Panc1 (cell line): Measurements from ENCODE around the gene ZC3H15. TPM values are rescaled to one million over a fixed set of nuclear protein-coding genes. Genes with fewer than 3 reads are reported as not detected.

Source experiments
- ATAC-seq: fragments of 200-7000 bp; cut with Tn5 transposase; 2 replicates; pipeline ENCODE4 v1.9.1; 2020; ENCODE audit warnings: mild to moderate bottlenecking, moderate library complexity
- BruUV-seq: library from RNA; stranded (reverse); fragments of 400-500 nt; replicated peaks from 2 replicates; lab custom pipeline; 2021; lab: Mats Ljungman, UMichigan
- CTCF ChIA-PET: fragments of 300-600 bp; sonication (Branson Sonifier 250); formaldehyde crosslinking; loops from one replicate; lab custom pipeline; 2022; ENCODE audit warnings: antibody characterized with exemption; lab: Charles Lee
- POLR2A ChIA-PET: fragments of 300-600 bp; sonication (Branson Sonifier 250); formaldehyde crosslinking; loops from one replicate; lab custom pipeline; 2022; ENCODE audit warnings: antibody characterized with exemption; lab: Charles Lee
- DNase-seq: peaks from one replicate; pipeline ENCODE4 v3.0.0-alpha.2; 2010; ENCODE audit warnings: low read depth, low spot score
- H3K27ac ChIP-seq: 2 replicates; pipeline ENCODE4 v1.5.1; 2011; ENCODE audit warnings: mild to moderate bottlenecking, low read length, inconsistent platforms
- H3K27me3 ChIP-seq: fragments of 200-500 bp; sonication (Bioruptor generic); 2 replicates; pipeline ENCODE4 v1.6.0; 2014; ENCODE audit warnings: low read length, inconsistent platforms; ENCODE audit not compliant: control insufficient read depth, insufficient read depth
- H3K36me3 ChIP-seq: fragments of 200-500 bp; sonication (Bioruptor generic); 2 replicates; pipeline ENCODE4 v1.5.1; 2014; ENCODE audit warnings: inconsistent platforms, mild to moderate bottlenecking, low read length, moderate library complexity; ENCODE audit not compliant: control insufficient read depth, insufficient read depth
- H3K4me1 ChIP-seq: 2 replicates; pipeline ENCODE4 v1.5.1; 2011; ENCODE audit warnings: inconsistent platforms, mild to moderate bottlenecking, low read length, moderate library complexity; ENCODE audit not compliant: control insufficient read depth, insufficient read depth
- H3K4me3 ChIP-seq, 2 experiments: 2 replicates each; pipeline ENCODE4 v1.5.1; 2011 to 2012; ENCODE audit warnings: low read depth in 2 of 2, low read length in 2 of 2, mild to moderate bottlenecking in 2 of 2, inconsistent platforms in 1 of 2, moderate library complexity in 1 of 2
- H3K9me3 ChIP-seq: fragments of 200-500 bp; sonication (Bioruptor generic); 2 replicates; pipeline ENCODE4 v1.5.1; 2014; ENCODE audit warnings: low read depth, mild to moderate bottlenecking, inconsistent platforms, low read length, moderate library complexity; ENCODE audit not compliant: control insufficient read depth, insufficient read depth
- POLR2AphosphoS5 ChIP-seq: IDR thresholded peaks from 2 replicates; pipeline ENCODE4 v1.6.1; 2012; ENCODE audit warnings: mild to moderate bottlenecking, low read depth, low read length, moderate library complexity
- SIN3A ChIP-seq: IDR thresholded peaks from 2 replicates; pipeline ENCODE4 v1.6.1; 2012; ENCODE audit warnings: low read depth, mild to moderate bottlenecking, low read length, moderate library complexity, borderline replicate concordance; ENCODE audit not compliant: insufficient read depth
- TCF7L2 ChIP-seq: IDR thresholded peaks from 2 replicates; pipeline ENCODE4 v1.6.1; 2011; ENCODE audit warnings: mild to moderate bottlenecking, low read depth, low read length, inconsistent platforms
- in situ Hi-C: cut with HindIII; loops from 2 replicates; pipeline ENCODE4 v1.10.0; 2016; ENCODE audit warnings: low sequenced_read_pairs, low pct_unique_long_range_greater_than_20kb
- intact Hi-C: fragments of 100-400 bp; cut with micrococcal nuclease; formaldehyde crosslinking; loops from one replicate; pipeline ENCODE4 v1.10.0; 2022; ENCODE audit not compliant: unreplicated experiment
- total RNA-seq: library from RNA; stranded (reverse); gene quantifications from one replicate; pipeline ENCODE4 v1.2.1, GENCODE V29; 2021; ENCODE audit not compliant: unreplicated experiment
- TF ChIP-seq, protein P1 (sequence below), 2 experiments: IDR thresholded peaks; 2 replicates each; pipeline ENCODE4 v1.6.1; 2011 to 2012; ENCODE audit warnings: low read depth in 2 of 2, control low read depth in 1 of 2, low read length in 1 of 2, mild to moderate bottlenecking in 1 of 2, moderate library complexity in 1 of 2; ENCODE audit not compliant: insufficient read depth in 1 of 2
- TF ChIP-seq, protein P2 (sequence below): fragments of 450-650 bp; IDR thresholded peaks from 2 replicates; pipeline ENCODE4 v1.5.1; 2017; ENCODE audit warnings: mild to moderate bottlenecking

ZC3H15 gene
- total RNA-seq, 1 experiment from 2014 or later, result 72.8 TPM

DNA sequence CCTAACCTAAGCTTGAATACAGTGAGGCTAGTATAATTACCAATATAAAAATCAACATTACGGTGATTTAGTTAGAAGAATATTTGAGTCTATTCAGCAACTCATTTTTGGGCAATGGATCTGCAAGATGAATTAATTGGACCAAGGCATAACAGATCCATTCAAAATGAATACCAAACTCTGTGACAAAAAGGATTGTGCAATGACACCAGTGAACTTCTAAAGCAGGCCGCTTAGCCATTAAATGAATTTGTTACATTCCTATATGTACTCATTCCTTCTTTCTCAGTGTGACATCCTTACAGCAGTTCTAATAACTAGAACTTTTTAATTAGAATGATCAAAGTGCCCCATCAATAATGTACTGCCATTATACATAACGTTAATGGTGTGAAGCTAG, 44.3 kb downstream of the ZC3H15 start:
- no peak for TF ChIP-seq SIN3A
- TF ChIP-seq, protein P1, sequence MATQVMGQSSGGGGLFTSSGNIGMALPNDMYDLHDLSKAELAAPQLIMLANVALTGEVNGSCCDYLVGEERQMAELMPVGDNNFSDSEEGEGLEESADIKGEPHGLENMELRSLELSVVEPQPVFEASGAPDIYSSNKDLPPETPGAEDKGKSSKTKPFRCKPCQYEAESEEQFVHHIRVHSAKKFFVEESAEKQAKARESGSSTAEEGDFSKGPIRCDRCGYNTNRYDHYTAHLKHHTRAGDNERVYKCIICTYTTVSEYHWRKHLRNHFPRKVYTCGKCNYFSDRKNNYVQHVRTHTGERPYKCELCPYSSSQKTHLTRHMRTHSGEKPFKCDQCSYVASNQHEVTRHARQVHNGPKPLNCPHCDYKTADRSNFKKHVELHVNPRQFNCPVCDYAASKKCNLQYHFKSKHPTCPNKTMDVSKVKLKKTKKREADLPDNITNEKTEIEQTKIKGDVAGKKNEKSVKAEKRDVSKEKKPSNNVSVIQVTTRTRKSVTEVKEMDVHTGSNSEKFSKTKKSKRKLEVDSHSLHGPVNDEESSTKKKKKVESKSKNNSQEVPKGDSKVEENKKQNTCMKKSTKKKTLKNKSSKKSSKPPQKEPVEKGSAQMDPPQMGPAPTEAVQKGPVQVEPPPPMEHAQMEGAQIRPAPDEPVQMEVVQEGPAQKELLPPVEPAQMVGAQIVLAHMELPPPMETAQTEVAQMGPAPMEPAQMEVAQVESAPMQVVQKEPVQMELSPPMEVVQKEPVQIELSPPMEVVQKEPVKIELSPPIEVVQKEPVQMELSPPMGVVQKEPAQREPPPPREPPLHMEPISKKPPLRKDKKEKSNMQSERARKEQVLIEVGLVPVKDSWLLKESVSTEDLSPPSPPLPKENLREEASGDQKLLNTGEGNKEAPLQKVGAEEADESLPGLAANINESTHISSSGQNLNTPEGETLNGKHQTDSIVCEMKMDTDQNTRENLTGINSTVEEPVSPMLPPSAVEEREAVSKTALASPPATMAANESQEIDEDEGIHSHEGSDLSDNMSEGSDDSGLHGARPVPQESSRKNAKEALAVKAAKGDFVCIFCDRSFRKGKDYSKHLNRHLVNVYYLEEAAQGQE (IDR thresholded peaks at IDR 0.05; ENCODE audit: insufficient read depth in 1 of 2, low read depth in 2 of 2, low read length in 1 of 2), result no peak
- TF ChIP-seq POLR2AphosphoS5, result no peak
- TF ChIP-seq TCF7L2, result no peak
- TF ChIP-seq, protein P2, sequence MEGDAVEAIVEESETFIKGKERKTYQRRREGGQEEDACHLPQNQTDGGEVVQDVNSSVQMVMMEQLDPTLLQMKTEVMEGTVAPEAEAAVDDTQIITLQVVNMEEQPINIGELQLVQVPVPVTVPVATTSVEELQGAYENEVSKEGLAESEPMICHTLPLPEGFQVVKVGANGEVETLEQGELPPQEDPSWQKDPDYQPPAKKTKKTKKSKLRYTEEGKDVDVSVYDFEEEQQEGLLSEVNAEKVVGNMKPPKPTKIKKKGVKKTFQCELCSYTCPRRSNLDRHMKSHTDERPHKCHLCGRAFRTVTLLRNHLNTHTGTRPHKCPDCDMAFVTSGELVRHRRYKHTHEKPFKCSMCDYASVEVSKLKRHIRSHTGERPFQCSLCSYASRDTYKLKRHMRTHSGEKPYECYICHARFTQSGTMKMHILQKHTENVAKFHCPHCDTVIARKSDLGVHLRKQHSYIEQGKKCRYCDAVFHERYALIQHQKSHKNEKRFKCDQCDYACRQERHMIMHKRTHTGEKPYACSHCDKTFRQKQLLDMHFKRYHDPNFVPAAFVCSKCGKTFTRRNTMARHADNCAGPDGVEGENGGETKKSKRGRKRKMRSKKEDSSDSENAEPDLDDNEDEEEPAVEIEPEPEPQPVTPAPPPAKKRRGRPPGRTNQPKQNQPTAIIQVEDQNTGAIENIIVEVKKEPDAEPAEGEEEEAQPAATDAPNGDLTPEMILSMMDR, result no peak
- POLR2A ChIA-PET, result interaction anchor here (1.3 kb wide), 1 partner anchor 59 kb away, joined by 3 read pairs; the partner anchor contains the start of gene ITGAV

DNA sequence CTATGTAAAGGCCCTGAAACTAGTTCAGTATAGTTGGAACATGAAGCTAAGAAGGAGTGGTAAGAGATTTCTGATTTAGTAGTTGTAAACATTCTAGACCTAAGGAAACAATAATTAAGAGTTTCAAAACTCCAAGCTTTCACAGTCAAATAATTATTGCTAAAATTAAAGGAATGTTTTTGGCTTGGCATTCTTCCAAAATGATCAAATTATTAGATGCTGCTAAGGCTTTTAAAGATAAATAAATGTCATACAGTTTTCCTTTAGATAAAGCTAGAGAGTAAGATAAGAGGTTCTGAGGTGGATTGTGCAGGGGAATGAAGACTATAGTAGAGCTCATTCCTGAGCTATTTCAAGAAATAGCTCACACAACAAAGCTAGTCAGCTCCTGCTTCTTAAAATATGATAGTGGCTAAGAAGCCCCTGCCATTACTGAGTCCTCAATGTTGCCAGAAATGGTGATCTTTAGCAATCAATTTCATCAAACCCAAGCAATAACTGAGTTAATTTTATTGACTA, 45.3 kb downstream of the ZC3H15 start:
- CTCF ChIA-PET, result no interaction called here
- Histone ChIP-seq H3K27ac (no peak overlapping the region), H3K27me3 (no peaks in the 10 kb centered on the region), H3K4me1 (no peaks in the 10 kb centered on the region), H3K4me3 (no peak overlapping the region), H3K36me3 (no peaks in the 10 kb centered on the region), H3K9me3 (no peaks in the 10 kb centered on the region)
- in situ Hi-C loops (no loop called here), intact Hi-C loops (no loop called here)
- DNase-seq, result no peak
- TF ChIP-seq SIN3A, result no peak
- TF ChIP-seq, protein P1 (IDR thresholded peaks at IDR 0.05; ENCODE audit: insufficient read depth in 1 of 2, low read depth in 2 of 2, low read length in 1 of 2), result no peak
- TF ChIP-seq TCF7L2, result no peak
- no peak for TF ChIP-seq POLR2AphosphoS5
- TF ChIP-seq, protein P2, result no peak
- BruUV-seq, result no TSS peak
- no peak for ATAC-seq
- POLR2A ChIA-PET, result interaction anchor here (1.3 kb wide), 1 partner anchor 58 kb away, joined by 3 read pairs; the partner anchor contains the start of gene ITGAV

More for the DNA sequence above, 44.3 kb downstream of the ZC3H15 start:
- DNase-seq (no peak), ATAC-seq (no peak)
- H3K4me1 ChIP-seq, result no peaks in the 10 kb centered on the region
- no TSS peak for BruUV-seq
- H3K4me3 ChIP-seq, result no peak overlapping the region
- CTCF ChIA-PET, result no interaction called here
- H3K27ac ChIP-seq, result no peak overlapping the region
- no peaks in the 10 kb centered on the region for H3K9me3 ChIP-seq
- in situ Hi-C loops, result no loop called here
- H3K27me3 ChIP-seq, result no peaks in the 10 kb centered on the region
- H3K36me3 ChIP-seq, result no peaks in the 10 kb centered on the region
- intact Hi-C loops, result no loop called here
